Body of pancreas (tissue), 4 donors: ENCODE data around the gene B3GNT9. TPM values are rescaled to one million over a fixed set of nuclear protein-coding genes. Genes with fewer than 3 reads are reported as not detected.

ENCODE experiments used
- ATAC-seq: fragments of 150-250 bp; one replicate; pipeline ENCODE4 v1.9.1; 2016
- DNase-seq, 4 donors: peaks; one replicate each; pipeline ENCODE4 v3.0.0-alpha.2; 2019
- H3K27ac ChIP-seq, 4 donors: fragments of 200-600 bp; sonication (generic); 1 replicate in 3 of 4; 2 replicates in 1 of 4; pipeline versions ENCODE4 v1.5.1 to v1.6.1; 2016 to 2019; ENCODE audit warnings: mild to moderate bottlenecking in 1 of 4, mixed read lengths in 1 of 4, moderate library complexity in 1 of 4
- H3K27me3 ChIP-seq, 2 donors: fragments of 200-600 bp; sonication (generic); one replicate each; pipeline ENCODE4 v1.6.0; 2016; ENCODE audit warnings: mild to moderate bottlenecking in 1 of 2
- H3K36me3 ChIP-seq, 2 donors: fragments of 200-600 bp; sonication (generic); replicated peaks in 1 of 2; 2 replicates each; pipeline ENCODE4 v1.5.1; 2016; ENCODE audit warnings: low read depth in 2 of 2; ENCODE audit not compliant: insufficient read depth in 1 of 2
- H3K4me1 ChIP-seq: fragments of 200-600 bp; sonication (generic); one replicate; pipeline ENCODE4 v1.6.0; 2016
- H3K4me3 ChIP-seq, 2 donors: fragments of 200-600 bp; sonication (generic); 1 replicate in 1 of 2; 2 replicates in 1 of 2; pipeline ENCODE4 v1.5.1; 2016 to 2019
- H3K9me3 ChIP-seq, 3 donors: fragments of 200-600 bp; sonication (generic); 1 replicate in 2 of 3; 2 replicates in 1 of 3; pipeline ENCODE4 v1.5.1; 2016
- POLR2A ChIP-seq, 3 donors: fragments of 450-650 bp; IDR thresholded peaks; one replicate each; pipeline ENCODE4 v1.6.1; 2016; ENCODE audit warnings: antibody characterized with exemption in 3 of 3, mild to moderate bottlenecking in 2 of 3
- WGBS, 2 donors: methylation state at CpG; one replicate each; pipeline ENCODE4 v1.1.5; 2017; 5-methylcytosine and 5-hydroxymethylcytosine counted together
- intact Hi-C: fragments of 100-400 bp; cut with DNase I; formaldehyde crosslinking; loops from one replicate; pipeline ENCODE4 v1.15.1; 2023
- total RNA-seq, 2 donors: library from RNA; depleted of rRNA; stranded (reverse); fragments of >200 nt; gene quantifications; one replicate each; pipeline ENCODE4 v1.1.0, GENCODE V29; 2016
- TF ChIP-seq, protein P1 (sequence below), 7 experiments: fragments of 450-650 bp in 4 of 7; fragments of 200-600 bp in 3 of 7; sonication (generic) in 3 of 7; IDR thresholded peaks; one replicate each; pipeline ENCODE4 v1.5.1; 2016 to 2019; ENCODE audit warnings: antibody characterized with exemption in 7 of 7

The B3GNT9 gene
- total RNA-seq, 2 donors from 2014 or later: 8.3 to 9.9 TPM

DNA sequence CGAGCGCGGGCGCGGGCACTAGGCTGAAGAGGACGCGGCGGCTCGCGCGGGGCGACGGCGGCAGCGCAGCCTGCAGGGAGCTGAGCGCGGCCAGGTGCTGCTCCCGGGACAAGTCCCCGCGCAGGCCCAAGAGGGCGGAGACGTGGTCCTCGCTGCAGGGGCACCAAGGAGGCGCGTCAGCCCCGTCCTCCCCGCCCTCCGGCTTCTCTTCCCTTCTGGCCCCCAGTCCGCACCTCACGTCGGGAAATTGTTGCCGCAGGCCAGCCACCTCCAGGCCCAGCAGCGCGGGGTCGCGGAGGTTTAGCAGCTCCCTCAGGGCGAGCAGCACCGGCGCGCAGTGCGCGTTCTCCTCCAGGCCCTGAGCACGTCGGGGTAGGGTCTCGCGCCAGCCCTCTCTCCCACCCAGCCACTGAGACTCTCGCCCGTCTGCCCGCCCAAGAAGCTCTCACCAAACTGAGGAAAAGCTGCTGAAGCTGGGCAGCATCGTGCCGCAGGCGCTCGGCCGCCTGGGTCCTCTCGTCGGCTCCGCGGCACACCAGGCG is 33.7 kb upstream of the B3GNT9 start:
- intact Hi-C loops: loop anchor here (10.0 kb wide), 1 partner anchor 210 kb away; no protein-coding TSS in a partner anchor
- no peaks in the 10 kb centered on the region for H3K9me3 ChIP-seq
- DNase-seq (no peak), ATAC-seq (peak; percentile 4)
- no peaks in the 10 kb centered on the region for H3K27me3 ChIP-seq
- 7% methylated on average over 55 of the region's 59 CpGs; no CpG with 5 or more reads in 1 of the 2 donors for WGBS, 2 donors
- H3K27ac ChIP-seq: peak overlapping the region; percentile 92 to 96 (median 96)
- no peaks in the 10 kb centered on the region for H3K36me3 ChIP-seq
- H3K4me3 ChIP-seq: peak overlapping the region; percentile 49 to 68
- TF ChIP-seq, protein P1, sequence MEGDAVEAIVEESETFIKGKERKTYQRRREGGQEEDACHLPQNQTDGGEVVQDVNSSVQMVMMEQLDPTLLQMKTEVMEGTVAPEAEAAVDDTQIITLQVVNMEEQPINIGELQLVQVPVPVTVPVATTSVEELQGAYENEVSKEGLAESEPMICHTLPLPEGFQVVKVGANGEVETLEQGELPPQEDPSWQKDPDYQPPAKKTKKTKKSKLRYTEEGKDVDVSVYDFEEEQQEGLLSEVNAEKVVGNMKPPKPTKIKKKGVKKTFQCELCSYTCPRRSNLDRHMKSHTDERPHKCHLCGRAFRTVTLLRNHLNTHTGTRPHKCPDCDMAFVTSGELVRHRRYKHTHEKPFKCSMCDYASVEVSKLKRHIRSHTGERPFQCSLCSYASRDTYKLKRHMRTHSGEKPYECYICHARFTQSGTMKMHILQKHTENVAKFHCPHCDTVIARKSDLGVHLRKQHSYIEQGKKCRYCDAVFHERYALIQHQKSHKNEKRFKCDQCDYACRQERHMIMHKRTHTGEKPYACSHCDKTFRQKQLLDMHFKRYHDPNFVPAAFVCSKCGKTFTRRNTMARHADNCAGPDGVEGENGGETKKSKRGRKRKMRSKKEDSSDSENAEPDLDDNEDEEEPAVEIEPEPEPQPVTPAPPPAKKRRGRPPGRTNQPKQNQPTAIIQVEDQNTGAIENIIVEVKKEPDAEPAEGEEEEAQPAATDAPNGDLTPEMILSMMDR (IDR thresholded peaks at IDR 0.05): no peak
- TF ChIP-seq POLR2A (IDR thresholded peaks at IDR 0.05): no peak
- H3K4me1 ChIP-seq: peaks cover 27% of the 10 kb centered on the region

DNA sequence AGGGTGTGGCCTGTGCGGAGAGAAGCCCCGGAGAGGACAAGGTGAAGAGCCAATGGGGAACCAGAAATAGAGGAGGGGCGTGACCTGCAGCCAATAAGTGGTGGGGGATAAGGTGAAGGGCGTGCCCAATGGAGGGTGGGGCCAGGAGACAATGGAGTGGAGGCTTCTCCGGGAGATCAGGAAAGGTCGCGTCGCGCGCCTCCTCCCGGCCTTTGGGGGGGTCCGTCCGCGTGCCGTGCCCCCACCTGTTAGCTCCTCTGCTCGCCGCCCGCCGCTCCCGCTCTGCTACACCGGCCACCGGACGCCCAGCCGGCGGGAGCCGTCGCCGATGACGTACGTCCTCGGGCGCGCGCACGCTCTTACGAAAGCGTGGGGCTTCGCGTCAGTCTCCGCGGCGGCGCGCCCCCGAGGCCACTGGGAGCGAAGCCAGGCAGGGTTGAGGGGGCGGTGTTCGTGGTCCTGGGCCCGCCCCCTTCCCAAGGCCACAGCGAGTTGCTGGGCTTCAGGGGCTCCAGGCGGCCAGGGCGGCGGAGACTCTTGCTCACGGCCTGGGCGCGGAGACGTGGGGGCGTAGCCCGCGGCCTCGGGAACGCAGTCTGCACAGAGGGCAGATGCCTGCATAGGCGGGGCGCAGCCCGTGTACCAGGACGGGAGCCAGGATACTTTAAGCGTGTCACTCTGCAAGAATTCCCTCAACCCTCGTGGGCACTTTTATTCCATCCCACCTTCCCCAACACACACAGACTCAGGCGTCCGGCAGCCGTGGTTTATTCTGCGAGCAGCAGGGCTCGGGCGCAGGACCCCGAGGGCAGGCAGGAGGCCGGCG is 33.0 kb upstream of the B3GNT9 start, which contains the start of gene MATCAP1:
Gene MATCAP1, minus strand, starts transcription at position 337 of the 826 bp plus-strand sequence. CDS start 3,353 bp downstream, outside the sequence.
- peak; percentile 93 for ATAC-seq
- Histone ChIP-seq H3K4me3 (peak within 1 kb of the TSS; percentile 49 to 68), H3K27ac (peak within 1 kb of the TSS; percentile 92 to 96 (median 96)), H3K27me3 (no peaks in the 10 kb centered on the region), H3K9me3 (no peaks in the 10 kb centered on the region), H3K36me3 (no peaks in the 10 kb centered on the region), H3K4me1 (peaks cover 30% of the 10 kb centered on the region)
- TF ChIP-seq, protein P1 (IDR thresholded peaks at IDR 0.05): peak in 2 of 7 experiments; percentile 1 to 13
- peak; percentile 44 to 71 (median 71) for TF ChIP-seq POLR2A (IDR thresholded peaks at IDR 0.05)
- DNase-seq: peak; percentile 92 to 98 (median 96)
- WGBS, 2 donors: 0% methylated on average over 4 to 69 of the region's 77 CpGs
- intact Hi-C loops: loop anchor here (10.0 kb wide), 1 partner anchor 209 kb away; no protein-coding TSS in a partner anchor

DNA sequence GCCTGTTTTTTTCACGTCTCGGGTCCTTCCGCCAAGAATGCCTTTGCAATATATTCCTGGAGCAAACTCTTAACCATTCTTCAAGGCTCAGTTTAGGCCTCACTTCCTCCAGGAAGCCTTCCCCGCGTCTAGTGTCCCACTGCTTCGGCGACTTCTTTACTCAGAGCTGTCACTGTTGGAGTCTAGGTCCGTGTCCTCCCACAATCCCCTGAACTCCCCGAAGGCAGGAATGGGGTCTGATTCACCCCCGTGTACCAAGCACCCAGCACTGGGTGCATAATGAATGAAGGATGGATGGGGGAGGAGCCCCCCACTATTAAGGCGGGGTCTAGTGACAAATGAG is 32.5 kb upstream of the B3GNT9 start:
- intact Hi-C loops: loop anchor here (10.0 kb wide), 1 partner anchor 208 kb away; no protein-coding TSS in a partner anchor
- WGBS, 2 donors: 6 to 8% methylated on average over 11 of the region's 11 CpGs
- TF ChIP-seq, protein P1 (IDR thresholded peaks at IDR 0.05): no peak
- no peak for TF ChIP-seq POLR2A (IDR thresholded peaks at IDR 0.05)
- Histone ChIP-seq H3K36me3 (no peaks in the 10 kb centered on the region), H3K27me3 (no peaks in the 10 kb centered on the region), H3K4me3 (no peak overlapping the region), H3K27ac (peak overlapping the region in 3 of 4 donors; percentile 95 to 96 (median 96)), H3K4me1 (peaks cover 36% of the 10 kb centered on the region), H3K9me3 (no peaks in the 10 kb centered on the region)
- no peak for ATAC-seq
- DNase-seq: no peak

DNA sequence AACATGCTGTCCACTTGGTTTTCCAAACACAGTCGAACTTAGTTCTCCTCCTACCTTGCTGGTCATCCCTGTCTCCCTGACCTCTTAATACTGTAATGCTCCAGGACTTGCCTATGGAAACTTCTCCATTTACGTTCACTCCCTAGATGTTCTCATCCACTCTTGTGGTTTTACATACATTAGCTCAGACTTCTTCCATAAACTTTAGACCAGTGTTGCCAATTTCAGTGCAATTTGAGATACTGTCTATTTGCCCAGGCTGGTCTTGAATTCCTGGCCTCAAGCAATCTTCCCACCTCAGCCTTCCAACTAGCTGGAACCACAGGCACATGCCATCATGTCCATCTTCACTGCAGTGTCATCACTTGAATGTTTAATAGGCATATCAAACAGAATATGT is 31.5 kb upstream of the B3GNT9 start:
- DNase-seq (no peak), ATAC-seq (no peak)
- H3K27me3 ChIP-seq: no peaks in the 10 kb centered on the region
- WGBS, 2 donors: 76 to 85% methylated on average over 2 of the region's 2 CpGs
- H3K9me3 ChIP-seq: no peaks in the 10 kb centered on the region
- TF ChIP-seq, protein P1 (IDR thresholded peaks at IDR 0.05): no peak
- TF ChIP-seq POLR2A (IDR thresholded peaks at IDR 0.05): no peak
- H3K4me3 ChIP-seq: no peak overlapping the region
- H3K4me1 ChIP-seq: peaks cover 44% of the 10 kb centered on the region
- intact Hi-C loops: loop anchor here (10.0 kb wide), 1 partner anchor 207 kb away; no protein-coding TSS in a partner anchor
- H3K36me3 ChIP-seq: no peaks in the 10 kb centered on the region
- no peak overlapping the region for H3K27ac ChIP-seq
